ENCODE measurements around the gene MCOLN1.

DNA sequence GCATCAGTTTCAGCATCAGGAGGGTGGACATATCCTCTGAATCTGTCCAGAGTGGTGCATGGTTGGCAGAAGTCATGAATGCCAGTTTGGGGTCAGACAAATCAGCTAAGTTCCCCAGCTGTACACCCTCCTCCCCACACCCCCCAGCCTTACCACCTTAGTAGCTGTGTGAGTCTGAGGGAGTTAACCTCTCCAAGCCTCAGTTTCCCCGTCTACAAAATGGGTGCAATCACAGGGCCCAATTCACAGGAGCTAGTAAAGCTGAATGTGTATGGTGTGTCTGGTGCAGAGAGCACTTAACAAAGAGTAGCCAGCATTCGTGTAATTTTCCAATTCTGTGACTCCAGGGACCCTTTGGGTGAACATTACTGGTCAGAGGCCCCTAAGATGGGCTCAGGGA lies 19.9 kb upstream of the MCOLN1 start:
- no peak for TF ChIP-seq CTCF (conservative IDR thresholded peaks at IDR 0.05; ENCODE audit: low read length)
- TF ChIP-seq EZH2phosphoT487 (IDR thresholded peaks at IDR 0.05; ENCODE audit: borderline replicate concordance, low read depth, low read length): no peak

Measured in OCI-LY7 (cell line).